GM18873 (cell line): Measurements from ENCODE around the gene PSMC1.

Experiments
- ATAC-seq: cut with Tn5 transposase; IDR thresholded peaks from one replicate; pipeline ENCODE4 v1.9.1; 2021; ENCODE audit warnings: mild to moderate bottlenecking, moderate library complexity, moderate number of reproducible peaks; ENCODE audit not compliant: unreplicated experiment, low FRiP score

Gene PSMC1

GRCh38 chr14:90275458-90275814 lies 19.1 kb downstream of the PSMC1 start:
- ATAC-seq, result no peak

DNA sequence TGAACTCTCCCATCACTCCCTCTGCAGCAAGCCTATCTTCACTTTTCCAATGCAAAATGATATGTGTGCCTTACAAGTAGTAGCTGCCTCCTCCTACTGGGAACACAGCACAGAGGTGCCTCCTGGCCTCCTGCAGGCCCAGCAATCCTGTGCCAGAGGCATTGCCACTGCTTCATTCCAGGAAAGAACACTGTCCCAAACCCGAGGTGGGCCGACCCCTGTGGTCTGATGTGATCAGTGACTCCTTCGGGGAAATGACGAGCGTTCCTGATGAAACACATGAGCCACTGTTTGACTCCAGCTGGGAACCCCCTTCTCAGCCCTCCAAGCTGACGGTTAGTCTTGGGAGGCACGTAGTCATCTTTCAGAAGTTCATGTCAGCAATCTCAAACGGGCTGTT lies 19.5 kb downstream of the PSMC1 start:
- ATAC-seq, result no peak

DNA sequence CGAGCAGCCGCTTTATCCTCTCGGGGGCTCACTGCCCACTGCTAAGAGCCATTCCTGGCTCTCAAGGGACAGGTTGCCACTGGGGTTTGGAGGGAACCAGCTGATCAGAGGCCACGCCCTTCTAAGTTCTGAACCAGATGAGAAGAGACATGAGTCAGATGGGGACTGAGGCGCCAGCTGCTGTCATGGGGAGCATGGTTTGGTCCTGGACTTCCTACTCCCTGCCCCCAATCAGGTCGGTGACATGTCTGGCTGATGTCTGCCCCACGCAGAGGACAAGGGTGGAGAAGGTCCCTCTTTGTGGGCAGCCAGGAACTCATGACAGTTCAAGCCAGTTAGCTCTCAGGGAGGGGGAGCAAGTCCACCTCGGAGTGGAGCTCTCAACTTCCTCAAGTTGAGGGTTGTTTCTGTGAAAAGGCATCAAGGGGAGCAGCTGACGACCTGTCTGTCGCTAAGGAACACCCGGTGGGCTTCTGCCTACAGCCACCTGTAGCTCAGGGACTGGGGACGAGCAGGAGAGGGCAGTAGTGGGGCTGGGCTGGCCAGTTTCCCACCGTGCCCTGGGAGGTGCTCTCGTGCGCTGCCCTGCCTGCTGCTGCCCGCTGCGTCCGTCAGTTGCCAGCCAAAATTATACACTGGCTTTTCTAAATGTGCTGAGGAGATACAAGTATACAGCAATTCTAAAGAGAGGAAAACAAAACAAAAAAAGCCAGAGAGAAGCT lies 20.5 kb downstream of the PSMC1 start:
- ATAC-seq, result no peak

- no peak for ATAC-seq
Observed at GRCh38 chr14:90277581-90278198, 21.3 kb downstream of the PSMC1 start.

- ATAC-seq, result no peak
Observed at GRCh38 chr14:90278199-90279175, 22.1 kb downstream of the PSMC1 start.

GRCh38 chr14:90280096-90280495 lies 23.7 kb downstream of the PSMC1 start:
- no peak for ATAC-seq

- no peak for ATAC-seq
Observed at GRCh38 chr14:90281261-90281660, 24.9 kb downstream of the PSMC1 start.

DNA sequence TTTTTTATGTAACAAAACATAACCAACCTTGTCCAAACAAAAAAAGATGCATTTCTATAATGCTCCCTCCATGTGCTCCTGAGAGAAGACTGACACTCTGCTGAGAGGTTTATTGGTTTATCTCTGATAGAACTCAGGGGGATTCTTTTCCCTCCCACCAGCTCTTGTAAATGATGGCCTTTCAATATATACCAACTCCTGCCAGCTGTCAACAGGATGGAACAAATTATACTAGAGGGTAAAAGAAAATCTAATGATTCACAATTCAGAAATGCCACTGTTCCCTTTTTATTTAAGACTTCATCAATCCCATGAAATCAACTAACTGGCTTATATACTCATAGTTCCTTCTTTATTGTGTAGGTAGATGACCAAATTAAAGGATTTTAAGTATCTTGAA lies 25.4 kb downstream of the PSMC1 start:
- ATAC-seq, result no peak

DNA sequence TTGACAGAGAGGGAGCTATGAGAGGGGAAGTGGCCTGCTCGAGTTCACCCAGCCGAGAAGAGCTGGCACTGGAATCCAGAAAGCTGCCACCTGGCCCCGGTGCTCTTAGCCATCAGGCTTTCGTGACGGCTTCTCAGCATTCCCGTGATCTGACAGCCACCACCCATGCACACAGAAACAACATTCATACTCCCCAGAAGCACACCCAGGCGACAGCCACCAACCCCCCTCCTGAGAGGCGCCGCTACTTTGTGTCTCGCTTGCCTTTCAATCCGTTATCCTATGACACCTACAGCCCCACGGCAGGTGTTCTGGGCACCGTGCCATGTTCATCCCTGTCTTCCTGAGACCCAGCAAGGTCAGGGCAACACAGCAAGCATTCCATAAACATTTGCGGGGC lies 31.4 kb downstream of the PSMC1 start:
- ATAC-seq, result no peak

GRCh38 chr14:90288651-90289355 lies 32.5 kb downstream of the PSMC1 start:
- peak; percentile 93 for ATAC-seq

- ATAC-seq, result no peak
Observed at GRCh38 chr14:90290337-90291011, 34.1 kb downstream of the PSMC1 start.

GRCh38 chr14:90291699-90292098 lies 35.3 kb downstream of the PSMC1 start:
- no peak for ATAC-seq

GRCh38 chr14:90293766-90294730 lies 37.7 kb downstream of the PSMC1 start:
- ATAC-seq, result no peak

DNA sequence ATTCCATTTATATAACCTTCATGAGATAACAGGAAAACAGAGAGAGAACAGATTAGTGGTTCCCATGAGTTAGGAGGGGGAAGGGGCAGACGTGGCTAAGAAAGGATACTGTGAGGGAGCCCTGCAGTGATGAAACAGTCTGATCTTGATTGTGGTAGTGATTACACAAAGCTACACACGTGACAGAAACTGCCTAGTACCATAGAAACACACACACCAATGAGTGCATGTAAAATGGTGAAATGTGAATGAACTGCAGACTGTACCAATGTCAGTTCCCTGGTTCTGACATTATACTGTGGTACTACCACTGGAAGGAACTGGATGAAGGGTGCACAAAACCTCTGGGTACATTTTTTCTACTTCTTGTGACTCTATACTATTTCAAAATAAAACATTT lies 38.5 kb downstream of the PSMC1 start:
- ATAC-seq, result no peak

DNA sequence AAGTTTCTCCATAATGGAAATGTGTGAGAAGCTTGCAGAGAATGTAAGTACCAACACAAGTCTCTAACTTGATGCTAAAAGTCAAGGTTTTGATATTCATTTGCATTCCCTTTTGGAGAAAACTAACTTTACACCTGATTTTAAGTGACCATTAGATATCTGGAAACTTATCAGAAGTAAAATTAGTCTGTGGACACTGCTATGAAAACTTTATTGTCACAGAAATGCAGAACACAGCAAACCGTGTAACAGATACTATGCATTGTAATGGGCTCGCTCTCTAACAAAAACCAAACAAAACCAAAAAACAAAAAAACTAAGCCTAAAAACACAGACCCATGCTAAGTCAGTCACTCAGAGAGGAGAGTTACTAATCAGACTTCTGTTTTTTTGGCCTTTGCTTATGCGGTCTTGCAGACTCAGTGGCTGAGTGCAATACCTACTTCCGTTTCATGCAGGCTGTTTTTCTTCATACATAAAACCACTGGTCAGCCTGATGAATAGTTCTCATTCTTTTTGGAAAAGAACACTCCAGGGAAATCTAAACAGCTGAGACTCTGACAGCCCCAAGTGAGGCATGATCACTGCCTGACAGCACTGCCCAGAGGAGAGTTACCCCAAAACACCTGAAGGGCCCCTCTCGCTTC lies 39.6 kb downstream of the PSMC1 start:
- no peak for ATAC-seq

DNA sequence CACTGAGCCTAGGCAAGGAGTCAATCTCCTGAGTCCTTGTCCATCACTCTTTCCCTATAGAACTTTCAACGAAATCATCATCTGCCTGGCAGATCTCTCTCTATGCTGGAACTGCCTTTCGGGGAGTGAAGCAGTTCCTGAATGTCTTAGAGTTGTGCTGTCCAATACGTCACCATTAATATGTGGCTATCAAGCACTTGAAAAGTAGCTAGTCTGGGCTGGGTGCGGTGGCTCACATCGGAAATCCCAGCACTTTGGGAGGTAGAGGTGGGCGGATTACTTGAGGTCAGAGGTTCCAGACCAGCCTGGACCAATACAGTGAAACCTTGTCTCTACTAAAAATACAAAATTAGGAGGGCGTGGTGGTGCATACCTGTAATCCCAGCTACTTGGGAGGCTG lies 40.3 kb downstream of the PSMC1 start:
- no peak for ATAC-seq

- ATAC-seq, result no peak
Observed at GRCh38 chr14:90297876-90298629, 41.7 kb downstream of the PSMC1 start.

DNA sequence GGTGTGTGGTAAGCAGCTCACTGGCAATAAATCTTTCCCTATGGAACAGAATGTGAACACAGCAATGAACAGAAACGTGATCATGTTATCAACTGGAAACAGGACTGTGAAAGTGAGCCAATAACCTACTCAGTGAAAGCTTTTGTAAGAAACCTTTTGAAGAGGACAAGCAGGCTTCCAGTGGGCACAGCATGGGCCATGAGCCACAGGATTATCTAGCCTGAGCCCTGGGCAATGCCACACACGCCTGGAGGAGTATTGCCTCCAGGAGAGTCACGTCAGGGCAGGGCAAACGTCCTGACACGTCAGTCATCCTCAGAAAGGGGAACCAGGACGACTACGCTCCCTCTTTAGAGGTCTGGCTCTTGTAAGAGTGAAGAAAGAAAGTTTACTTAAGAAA lies 43.1 kb downstream of the PSMC1 start:
- ATAC-seq, result no peak
